GM18870 (cell line): ENCODE measurements around the gene TDRD1.

ENCODE experiments used
- ATAC-seq: cut with Tn5 transposase; IDR thresholded peaks from one replicate; pipeline ENCODE4 v1.9.1; 2021; ENCODE audit warnings: moderate library complexity; ENCODE audit not compliant: unreplicated experiment

Gene TDRD1

DNA sequence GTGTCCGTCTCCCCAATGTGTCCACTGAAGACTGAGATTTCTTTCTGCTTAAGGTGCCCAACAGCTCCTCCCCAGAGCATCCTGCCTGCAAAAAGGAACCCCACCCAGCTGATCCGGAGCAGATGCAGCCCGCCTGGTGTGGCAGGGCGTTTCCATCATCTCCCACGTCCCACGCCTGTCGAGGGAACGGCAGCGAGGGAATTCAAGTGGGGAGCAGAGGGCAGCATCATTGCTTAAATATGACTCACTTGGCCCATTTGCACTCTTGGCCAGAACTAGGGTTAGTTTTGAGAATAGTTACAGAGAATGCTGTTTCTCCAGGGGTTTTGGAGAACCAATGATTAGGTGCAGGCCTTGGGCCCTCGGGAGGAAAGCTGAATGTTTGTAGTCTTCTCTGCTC lies 80.7 kb downstream of the TDRD1 start:
- ATAC-seq = no peak

DNA sequence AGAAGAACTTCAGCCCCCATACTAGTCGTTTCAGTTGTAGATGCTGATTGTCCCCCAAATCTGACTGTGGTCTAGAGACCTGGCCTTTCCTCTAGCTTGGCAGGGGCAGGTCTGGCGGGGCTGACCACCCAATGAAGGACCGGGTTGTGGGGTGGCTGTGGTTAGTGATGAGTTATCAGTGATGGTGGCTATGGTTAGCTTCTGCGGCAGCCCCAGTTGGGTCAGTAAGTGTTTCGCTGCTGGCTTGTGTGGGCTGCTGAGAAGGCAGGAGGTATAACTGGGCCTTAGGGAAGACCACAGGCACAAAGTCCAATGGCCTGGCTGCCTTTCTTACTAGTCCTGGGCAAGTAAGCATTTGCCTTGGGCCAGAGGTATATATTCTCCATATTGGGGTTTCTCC lies 81.2 kb downstream of the TDRD1 start:
- no peak for ATAC-seq

DNA sequence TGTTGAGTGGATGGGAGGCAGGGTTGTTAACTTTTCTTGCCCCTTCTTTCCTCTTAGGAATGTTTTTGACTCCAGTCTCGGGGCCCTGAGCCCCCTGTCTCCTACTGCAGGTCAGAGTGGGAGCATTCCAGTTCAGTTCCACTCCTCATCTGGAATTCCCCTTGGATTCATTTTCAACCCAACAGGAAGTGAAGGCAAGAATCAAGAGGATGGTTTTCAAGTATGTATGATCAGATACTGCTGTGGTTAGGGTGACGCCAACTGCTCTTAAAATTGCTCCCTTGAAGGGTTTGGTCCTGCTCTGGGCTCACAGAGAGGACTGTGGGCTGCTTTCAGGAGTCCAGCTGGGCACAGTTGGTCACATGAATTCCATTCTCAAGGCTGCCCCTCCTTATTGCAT lies 81.9 kb downstream of the TDRD1 start:
- ATAC-seq = peak; percentile 50

DNA sequence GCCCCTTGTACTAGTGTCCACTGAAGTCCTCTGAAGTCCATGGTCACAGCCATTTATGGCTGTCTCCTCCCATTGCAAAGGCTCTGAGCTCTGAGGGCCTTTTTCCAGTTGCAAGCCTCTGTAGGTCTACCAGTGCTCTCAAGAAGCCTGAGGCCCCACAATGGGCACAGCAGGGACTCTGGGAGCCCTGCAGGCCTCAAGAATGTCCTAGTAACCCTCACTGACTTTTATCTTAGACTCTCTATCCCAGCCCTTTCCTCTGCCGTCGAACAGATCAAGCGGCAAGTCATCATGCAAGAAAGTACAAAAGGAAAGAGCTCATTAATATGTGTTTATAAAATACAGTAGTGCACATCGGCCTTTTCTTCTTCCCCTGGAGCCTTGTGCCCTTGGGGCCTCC lies 83.3 kb downstream of the TDRD1 start:
- no peak for ATAC-seq

DNA sequence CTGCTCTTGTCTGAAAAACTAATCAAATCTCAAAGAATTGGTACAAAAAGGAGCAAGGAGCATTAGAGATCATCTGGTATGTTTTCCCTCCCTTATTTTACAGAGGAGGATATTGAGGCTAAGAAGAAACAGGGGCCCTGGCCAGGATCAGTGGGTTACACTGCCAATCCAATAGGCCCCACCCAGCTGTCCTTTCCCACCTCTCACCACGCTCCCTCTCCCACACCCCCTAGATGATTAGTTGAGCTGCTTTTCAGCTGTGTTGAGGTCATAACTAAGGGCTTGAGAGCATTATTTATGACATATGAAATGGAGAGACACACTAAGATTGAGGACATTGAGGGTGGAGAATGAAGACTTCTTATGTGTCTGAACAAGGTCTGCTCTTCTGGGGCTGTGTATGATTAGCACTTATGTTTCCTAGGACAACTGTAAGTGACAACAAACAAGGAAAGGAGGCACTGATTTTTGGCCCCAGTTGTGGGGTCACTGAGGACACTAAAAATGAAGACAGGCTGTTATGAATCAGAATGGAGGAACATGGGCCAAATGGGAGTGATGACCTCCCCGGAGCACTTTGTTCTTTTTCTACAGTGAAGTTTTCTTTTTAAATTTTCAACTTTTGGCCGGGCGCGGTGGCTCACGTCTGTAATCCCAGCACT lies 86.4 kb downstream of the TDRD1 start:
- no peak for ATAC-seq

DNA sequence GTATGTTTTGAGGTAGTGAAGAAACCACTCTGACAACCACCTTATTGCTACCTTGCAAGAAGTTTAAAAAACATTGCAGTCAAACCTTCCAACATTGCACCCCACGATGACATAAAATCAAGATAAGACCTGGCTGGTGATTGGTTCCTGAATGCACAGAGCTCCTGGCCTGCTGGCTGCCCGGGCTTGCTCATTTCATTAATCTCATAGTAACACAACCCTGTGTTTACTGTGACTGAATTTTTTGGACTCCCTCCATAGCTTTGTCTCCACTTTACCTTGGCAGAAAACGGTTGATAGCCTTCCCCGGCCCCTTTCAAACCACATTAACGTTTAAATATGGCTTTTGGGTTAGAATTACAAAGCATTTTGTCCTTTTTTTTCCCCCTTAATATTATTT lies 87.4 kb downstream of the TDRD1 start:
- no peak for ATAC-seq

DNA sequence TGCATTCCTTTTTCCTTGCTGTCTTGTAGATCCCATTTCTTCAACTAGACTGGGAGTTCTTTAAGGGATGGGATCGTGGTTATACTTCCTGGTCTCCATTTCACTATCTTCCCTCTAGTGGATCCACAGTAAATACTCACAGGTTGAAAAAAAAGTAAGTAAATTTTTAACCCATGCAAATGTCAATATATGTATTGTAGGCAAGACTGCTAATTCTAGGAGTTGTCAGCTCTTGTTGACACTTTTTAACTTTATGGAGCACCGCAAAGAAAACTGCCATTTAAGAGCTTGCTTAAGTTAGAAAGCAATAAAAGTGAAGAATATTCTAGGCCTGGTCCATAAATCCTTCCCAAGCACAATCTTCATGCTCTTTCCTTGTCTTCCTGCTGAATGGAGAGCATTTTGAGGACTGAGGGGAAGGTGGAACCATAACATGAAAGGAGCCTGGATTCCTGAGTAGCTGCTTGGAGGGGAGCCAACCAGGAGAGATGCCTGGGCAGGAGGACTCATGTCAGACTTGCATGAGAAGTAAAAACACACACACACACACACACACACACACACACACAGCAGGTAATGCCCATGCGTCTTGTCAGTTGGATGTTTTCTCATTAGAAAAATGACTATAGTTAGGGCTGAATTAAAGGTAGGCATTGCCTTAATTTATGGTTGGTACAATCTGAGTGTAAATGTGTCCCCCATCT lies 92.1 kb downstream of the TDRD1 start:
- ATAC-seq = no peak

DNA sequence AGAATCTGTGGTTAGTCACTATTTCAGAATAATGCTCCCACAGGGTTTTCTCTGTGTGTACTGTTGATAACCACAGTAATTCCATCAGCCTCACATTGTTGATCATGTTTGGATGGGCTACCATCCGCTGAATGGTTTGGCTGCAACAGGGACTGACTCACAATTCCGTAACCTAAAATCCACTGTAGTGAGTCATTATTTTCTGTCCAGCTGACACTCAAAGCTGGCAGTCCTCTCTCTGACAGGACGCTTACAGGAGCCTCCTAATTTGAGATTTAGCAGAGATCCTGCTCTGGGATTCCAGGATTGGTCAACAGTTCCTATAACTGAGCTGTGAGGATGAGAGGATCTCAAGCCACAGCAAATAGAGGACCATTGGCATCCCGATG lies 92.6 kb downstream of the TDRD1 start:
- ATAC-seq = no peak

DNA sequence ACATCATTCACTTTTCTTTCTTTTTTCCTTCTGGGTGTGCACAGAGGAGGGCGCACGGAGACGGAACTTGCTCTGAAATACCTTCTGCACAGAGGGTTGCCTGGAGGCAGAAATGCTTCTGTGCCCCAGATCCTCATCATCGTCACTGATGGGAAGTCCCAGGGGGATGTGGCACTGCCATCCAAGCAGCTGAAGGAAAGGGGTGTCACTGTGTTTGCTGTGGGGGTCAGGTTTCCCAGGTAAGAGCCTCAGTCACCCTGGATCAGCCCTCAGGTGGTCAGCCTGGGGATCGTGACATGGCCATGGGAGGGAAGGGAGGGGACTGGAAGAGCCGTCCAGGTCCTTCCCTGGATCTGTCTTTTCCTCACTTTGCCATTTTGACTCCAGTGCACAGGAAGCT lies 93.5 kb downstream of the TDRD1 start:
- ATAC-seq = no peak

DNA sequence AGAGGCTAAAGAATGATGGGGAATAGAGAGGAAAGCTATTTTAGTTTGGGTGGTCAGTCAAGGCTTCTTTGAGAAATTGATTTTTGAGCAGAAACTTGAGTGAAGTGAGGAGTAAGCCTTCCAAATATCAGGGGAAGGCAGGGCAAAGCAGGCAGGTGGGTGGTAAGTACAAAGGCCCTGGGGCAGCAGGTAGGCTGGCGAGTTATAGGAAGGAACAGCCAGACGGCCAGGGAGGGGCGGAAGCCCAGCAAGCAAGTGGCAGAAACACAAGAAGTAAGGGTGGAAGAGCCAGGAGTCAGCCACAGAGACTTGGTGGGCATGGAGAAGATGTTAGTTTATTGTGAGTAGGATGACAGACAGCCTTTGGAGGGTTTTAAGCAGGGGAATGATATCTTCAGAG lies 94.8 kb downstream of the TDRD1 start:
- no peak for ATAC-seq

DNA sequence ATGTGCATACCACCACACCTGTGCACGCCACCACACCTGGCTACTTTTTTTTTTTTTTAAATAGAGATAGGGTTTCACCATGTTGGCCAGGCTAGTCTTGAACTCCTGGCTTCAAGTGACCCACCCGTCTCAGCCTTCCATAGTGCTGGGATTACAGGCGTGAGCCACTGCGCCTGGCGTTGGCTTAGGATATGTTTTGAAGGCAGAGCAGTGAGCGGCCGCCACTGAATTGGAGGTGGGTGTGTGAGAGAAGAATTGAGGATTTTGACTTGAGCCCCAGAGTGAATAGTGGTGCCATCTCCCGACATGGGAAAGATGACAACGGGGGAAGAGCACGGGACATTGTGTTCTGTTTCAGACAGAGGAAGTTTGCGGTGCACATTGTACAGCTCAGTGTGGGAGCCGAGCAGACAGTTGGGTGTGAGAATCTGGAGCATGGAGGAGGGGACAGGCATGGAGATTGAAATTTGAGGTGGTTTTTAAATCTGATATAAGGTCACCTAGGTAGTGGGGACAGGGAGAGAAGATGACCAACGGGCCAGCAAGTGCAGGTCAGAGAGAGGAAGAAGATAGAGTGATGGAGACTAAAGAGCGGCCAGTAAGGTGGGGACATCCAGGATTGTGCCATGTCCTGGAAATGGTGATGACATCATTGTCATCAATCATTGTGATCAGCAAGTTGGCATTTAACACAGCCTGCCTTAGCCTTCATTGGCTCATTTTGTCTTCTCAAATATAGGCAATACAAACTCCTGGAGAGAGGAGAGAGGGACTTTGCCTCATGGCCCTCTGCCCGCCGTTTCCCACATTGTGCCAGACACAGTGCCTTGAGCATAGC lies 95.7 kb downstream of the TDRD1 start:
- no peak for ATAC-seq

DNA sequence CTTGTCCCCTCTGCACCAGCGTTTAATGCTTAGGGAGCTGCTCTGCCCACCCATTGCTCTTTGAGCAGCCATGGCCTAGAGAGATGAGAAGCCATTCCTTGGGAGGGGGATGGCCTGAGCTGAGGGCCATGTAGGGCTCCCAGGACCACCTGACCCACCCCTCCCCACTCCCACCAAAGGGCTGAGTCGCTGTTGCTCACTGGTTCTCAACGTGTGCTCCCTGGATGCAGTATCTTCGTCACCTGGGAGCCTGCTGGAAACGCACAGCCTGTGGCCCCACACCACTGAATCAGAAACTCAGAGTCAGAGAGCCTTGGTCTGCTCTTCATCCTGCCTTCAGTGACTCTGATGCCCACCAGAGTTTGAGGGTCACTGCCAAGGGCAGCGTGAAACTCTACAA lies 96.9 kb downstream of the TDRD1 start:
- no peak for ATAC-seq

DNA sequence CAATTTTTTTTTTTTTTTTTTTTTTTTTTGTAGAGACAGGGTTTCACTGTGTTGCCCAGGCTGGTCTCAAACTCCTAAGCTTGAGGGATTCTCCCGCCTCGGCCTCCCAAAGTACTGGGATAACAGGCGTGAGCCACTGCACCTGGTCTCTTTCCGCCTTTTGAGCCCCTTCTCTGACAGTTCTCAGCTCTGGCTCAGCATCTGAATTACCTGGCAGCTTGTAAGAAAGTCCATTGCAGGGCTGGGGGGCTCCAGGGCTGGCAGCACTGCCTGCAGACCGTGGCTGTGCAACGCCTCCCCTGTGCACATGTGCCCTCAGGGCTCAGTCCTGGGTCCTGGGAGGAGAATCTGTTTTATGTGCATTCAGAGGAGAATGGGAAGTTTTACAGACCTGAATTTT lies 97.5 kb downstream of the TDRD1 start:
- no peak for ATAC-seq

DNA sequence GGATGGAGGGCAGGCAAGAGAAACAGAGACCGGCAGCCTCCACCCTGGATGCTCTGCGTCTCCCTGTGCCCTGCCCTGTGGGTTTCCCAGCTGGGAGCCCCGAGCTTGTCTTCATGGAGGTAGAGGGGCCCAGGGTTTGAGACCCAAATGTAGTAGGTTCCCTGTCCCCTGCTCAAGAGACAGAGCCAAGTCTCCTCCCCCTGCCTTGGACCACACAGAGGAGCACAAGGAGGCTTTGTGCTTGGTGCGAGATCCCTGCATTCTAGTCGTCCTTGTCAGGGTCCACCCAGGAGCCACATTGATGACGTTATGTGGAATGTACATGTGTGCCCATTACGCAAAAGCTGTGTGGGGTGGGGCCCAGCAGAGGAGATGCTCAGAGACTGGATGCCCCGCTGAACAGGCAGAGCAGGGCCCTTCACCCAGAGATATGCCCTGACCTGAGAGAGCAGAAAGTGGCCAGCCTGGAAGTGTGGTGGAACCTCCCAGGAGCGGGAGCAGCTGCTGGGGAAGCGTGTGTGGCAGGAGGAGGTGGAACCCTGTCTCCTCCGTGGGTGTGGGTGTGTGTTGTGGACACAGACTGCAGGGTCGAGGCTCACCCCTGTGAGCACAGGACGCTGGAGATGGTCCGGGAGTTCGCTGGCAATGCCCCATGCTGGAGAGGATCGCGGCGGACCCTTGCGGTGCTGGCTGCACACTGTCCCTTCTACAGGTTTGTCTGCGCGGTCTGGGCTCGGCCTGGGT lies 99.2 kb downstream of the TDRD1 start:
- no peak for ATAC-seq

DNA sequence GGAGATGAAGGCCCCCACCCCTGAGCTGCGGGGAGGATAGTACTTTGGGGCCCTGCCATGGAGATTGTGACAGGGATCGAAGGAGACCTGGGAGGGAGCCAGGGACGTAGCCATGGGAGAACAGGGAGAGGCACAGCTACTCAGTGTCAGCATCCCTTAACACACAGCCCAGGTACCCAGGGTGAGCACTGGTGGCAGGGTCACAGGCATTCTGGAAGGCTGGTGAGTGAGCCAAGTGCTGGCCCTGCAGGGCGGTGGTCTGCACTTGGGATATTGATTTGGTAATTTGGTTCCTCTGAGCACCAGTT lies 99.7 kb downstream of the TDRD1 start:
- ATAC-seq = no peak

DNA sequence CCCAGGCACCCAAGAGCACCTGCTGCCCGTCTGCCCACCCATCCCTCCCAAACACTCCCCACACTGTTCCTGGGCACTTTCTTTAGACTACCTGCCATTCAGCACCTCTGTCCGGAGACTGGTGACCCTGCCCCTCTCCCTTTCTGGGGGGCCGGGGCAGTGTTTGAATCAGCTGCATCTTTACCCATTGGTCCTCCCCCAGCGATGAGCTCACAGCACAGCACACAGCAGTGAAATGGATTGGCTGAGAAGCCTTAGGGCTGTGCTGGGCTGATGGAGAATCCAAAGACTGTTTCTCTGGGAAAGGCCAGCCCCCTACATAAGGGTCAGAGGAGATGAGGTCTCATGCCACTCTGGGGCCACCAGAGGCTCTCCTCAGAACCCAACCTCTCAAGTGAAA lies 100.1 kb downstream of the TDRD1 start:
- ATAC-seq = no peak

DNA sequence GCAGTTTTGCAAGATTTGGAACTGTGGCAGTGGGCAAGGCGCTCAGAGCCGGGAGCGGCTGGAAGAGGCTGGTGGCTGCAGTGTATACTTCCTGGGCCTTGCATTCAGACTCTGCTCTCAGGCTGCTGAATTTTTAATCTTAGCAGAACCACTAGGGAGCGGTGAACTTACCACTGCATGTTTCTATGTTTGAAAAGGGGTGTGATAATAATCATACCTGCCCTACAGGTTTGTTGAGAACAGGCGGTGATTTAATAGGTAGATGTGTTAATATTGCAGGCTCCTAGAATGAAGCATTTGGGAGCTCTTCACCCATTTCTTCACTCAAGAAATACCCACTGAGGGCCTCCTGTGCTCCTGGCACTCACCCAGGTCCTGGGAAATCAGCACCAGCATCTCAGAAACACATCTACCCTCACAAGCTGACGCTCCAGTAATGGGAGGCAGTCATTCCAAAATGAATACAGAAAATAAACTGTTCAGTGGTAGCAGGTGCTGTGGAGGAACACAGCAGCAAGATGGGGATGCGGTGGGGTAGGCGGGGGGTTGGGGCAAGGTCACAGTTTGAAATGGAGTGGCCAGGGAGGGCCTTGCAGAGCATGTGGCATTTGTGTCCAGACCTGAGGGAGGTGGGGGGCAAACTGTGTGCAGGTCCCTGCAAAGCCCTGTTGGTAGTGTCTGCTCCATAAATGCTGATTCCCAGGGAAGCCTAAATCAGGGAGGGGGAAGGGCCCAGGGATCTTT lies 100.9 kb downstream of the TDRD1 start:
- no peak for ATAC-seq

DNA sequence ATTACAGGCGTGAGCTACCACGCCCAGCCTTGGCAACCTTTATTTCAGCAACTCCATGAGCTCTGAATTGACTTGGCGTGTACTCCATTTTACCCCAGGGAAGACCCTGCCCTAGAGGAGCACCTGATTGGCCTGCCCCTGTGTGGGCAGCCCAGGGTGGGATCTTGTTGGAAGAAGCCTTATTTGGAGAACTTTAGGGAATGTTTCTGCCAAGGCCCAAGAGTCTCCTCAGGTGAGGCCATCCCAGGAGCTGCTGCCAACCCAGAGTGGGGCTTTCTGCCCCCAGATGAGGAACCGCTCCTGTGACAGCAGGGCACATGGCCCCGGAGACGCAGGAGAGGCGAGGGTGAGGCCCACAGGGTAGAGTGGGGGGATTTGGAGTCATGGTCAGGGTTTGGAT lies 101.9 kb downstream of the TDRD1 start:
- no peak for ATAC-seq

DNA sequence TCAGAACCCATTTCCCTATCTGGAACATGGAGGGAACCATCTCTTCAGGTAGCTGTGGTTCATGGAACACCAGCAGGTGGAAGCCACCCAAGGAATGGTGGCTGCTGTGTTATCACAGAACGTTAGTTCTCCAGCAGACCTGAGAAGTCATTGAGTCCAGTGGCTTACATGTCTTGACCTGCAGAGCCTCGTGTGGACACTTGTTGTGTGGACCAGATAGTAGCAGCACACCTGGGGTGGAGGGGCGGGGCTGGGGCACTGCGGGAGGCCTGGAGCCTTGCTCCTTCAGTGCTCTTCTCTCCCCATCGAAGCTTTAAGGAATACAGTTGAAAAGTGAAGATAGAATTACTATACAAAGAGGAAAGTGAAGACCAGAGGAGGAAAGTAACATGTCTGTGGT lies 102.3 kb downstream of the TDRD1 start:
- no peak for ATAC-seq
